GM19193 (cell line): ENCODE data around the gene F7.

ENCODE experiments used
- POLR2A ChIP-seq: IDR thresholded peaks from 4 replicates; pipeline ENCODE4 v1.6.1; 2011; ENCODE audit not compliant: insufficient read depth, insufficient read length; ENCODE audit errors: extremely low read depth

F7 gene

GRCh38 chr13:113167155-113167554 lies 61.6 kb downstream of the F7 start:
- no peak for TF ChIP-seq POLR2A

DNA sequence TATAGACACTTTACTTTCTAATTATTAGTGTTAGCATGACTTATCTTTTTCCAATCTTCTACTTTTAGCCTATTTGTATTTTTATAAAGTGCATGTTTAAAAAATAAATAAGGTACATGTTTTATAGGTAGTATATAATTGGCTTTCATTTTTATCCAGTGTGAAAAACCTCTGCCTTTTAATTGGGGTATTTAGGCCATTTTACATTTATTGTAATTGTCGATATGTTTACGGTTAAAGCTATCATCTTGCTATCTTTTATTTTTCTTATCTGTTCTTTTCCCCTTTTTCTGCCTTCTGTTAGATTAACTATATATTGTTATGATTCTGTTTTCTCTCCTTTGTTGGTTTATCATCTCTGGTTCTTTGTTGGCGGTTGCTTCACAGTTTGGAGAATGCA lies 62.0 kb downstream of the F7 start:
- no peak for TF ChIP-seq POLR2A

DNA sequence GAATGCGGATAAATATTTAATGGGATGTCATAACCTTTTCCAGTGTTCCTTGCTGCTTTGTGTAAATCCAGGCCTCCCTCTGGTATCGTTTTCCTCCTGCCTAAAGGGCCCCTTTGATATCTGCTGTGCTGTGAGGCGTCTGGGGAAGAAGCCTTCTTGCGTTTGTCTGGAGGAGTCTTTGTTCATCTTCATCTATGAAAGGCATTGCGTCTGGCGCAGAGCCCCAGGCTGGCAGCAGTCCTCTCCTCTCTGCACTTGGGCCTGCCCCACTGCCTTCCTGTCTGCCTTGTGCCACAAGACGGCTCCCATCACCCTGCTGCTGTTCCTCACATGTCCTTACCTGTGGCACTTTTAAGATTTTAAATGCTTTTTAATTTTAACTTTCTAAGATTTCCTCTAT lies 62.6 kb downstream of the F7 start:
- no peak for TF ChIP-seq POLR2A

DNA sequence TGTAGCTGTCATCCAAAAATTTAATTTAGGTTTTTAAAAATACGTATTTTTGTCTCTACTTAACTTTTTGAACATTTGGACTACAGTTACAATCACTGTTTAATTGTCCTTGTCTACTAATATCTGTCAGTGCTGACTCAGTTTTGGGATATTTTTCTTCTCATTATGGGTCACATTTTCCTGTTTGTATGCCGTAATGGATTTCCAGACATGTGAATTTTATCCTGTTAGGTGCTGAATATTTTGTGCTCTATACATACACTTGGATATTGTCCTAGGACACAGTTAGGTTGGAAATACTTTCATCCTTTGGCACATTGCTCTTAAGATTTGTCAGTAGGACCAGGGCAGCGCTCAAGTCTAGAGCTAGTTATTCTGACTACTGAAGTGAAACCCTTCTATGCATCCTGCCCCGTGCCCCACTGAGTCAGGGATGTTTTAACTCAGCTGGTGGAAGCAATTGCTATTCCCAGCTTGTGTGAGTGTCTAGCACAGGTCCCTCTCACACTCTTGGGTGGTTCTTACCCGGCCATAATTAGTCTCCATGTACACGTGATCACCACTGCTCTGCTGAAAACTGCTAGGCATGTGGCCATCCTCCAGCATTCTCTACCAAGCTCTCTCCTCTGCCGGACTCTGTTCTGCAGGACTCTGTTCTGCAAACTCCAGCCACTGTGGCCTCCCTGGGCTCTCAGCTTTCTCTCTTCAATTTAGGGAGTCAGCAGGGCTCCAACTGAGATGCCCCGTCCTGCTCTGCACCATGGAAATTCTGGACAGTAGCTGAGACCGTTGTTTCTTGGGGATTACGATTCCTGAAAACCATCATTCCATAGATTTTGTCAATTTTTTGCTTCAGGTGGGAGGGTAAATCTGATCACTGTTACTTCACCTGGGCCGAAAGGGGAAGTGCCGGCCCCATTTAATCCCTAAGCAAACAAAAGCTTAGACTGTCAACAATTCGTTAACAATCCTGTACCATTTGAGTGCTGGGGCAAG lies 64.0 kb downstream of the F7 start:
- TF ChIP-seq POLR2A, result no peak
